Liver (tissue), 3 donors: ENCODE measurements around the gene HSP90B1.

Experiments used
- CTCF ChIP-seq: fragments of 150-350 bp; IDR thresholded peaks from 2 replicates; pipeline ENCODE4 v1.5.1; 2017; ENCODE audit warnings: improper control_type of control experiment, low read depth, low read length; ENCODE audit not compliant: missing input control
- RXRA ChIP-seq, 2 donors: IDR thresholded peaks; 2 replicates each; pipeline ENCODE4 v1.6.1; 2017 to 2018; ENCODE audit warnings: antibody characterized with exemption in 2 of 2, mild to moderate bottlenecking in 1 of 2
- TF ChIP-seq, protein P1 (sequence below): IDR thresholded peaks from 2 replicates; pipeline ENCODE4 v1.6.1; 2016; ENCODE audit warnings: antibody characterized with exemption
- donor health status: healthy.
- donor health status: healthy.

GRCh38 chr12:103955811-103956508, 25.8 kb downstream of the HSP90B1 start:
- no peak for TF ChIP-seq CTCF
- TF ChIP-seq, protein P1, sequence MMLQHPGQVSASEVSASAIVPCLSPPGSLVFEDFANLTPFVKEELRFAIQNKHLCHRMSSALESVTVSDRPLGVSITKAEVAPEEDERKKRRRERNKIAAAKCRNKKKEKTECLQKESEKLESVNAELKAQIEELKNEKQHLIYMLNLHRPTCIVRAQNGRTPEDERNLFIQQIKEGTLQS: no peak
- TF ChIP-seq RXRA (IDR thresholded peaks at IDR 0.05): no peak
